Measurements from ENCODE around the gene PFDN6. TPM values are rescaled to one million over a fixed set of nuclear protein-coding genes. Genes with fewer than 3 reads are reported as not detected.

PFDN6 gene
- total RNA-seq, 2 experiments from 2014 or later: 78.5 to 90.9 TPM

- H3K27me3 Mint-ChIP-seq: no peaks in the 10 kb centered on the region
- H3K27ac Mint-ChIP-seq: peak overlapping the region; percentile 95
- H3K36me3 Mint-ChIP-seq: peaks cover 46% of the 10 kb centered on the region
- intact Hi-C loops (cut with micrococcal nuclease): loop anchor here (10.0 kb wide), 1 partner anchor 256 kb away; no protein-coding TSS in a partner anchor
- ChIA-PET CTCF (interaction anchor here (0.7 to 2.3 kb wide), 6 partner anchors 19 to 453 kb away, joined by 3 to 15 read pairs (median 6); partner anchors contain the start of genes B3GALT4 and CUTA), POLR2A (interaction anchor here (0.6 to 3.0 kb wide), 9 partner anchors 20 to 348 kb away, joined by 3 to 14 read pairs (median 4); partner anchors contain the start of genes RGL2, RPS18 and VPS52)
- peaks cover 73% of the 10 kb centered on the region for H3K4me1 Mint-ChIP-seq (ENCODE audit: low read depth)
- H3K4me3 Mint-ChIP-seq: peak overlapping the region; percentile 94
- no peak for DNase-seq
- no peaks in the 10 kb centered on the region for H3K9me3 Mint-ChIP-seq
These were observed 29.1 kb downstream of the PFDN6 start for GRCh38 chr6:33318426-33319073.

- Mint-ChIP-seq H3K27ac (peak overlapping the region; percentile 98), H3K9me3 (no peaks in the 10 kb centered on the region), H3K4me1 (ENCODE audit: low read depth) (peaks cover 78% of the 10 kb centered on the region), H3K27me3 (no peaks in the 10 kb centered on the region), H3K4me3 (no peak overlapping the region), H3K36me3 (peaks cover 43% of the 10 kb centered on the region)
- CTCF ChIA-PET: no interaction called here
- no peak for DNase-seq
- intact Hi-C loops (cut with micrococcal nuclease): loop anchor here (10.0 kb wide), 1 partner anchor 255 kb away; no protein-coding TSS in a partner anchor
- POLR2A ChIA-PET: no interaction called here
These were observed 30.5 kb downstream of the PFDN6 start for GRCh38 chr6:33319939-33320314.

GRCh38 chr6:33320315-33321181 is 31.1 kb downstream of the PFDN6 start:
- ChIA-PET POLR2A (no interaction called here), CTCF (interaction anchor here (1.1 to 1.5 kb wide), 3 partner anchors 21 to 43 kb away, joined by 3 to 5 read pairs (median 4); partner anchors contain the start of gene B3GALT4)
- peak overlapping the region; percentile 89 for H3K4me3 Mint-ChIP-seq
- H3K27me3 Mint-ChIP-seq: no peaks in the 10 kb centered on the region
- peaks cover 43% of the 10 kb centered on the region for H3K36me3 Mint-ChIP-seq
- H3K9me3 Mint-ChIP-seq: no peaks in the 10 kb centered on the region
- no peak for DNase-seq
- peak overlapping the region; percentile 98 for H3K27ac Mint-ChIP-seq
- peaks cover 72% of the 10 kb centered on the region for H3K4me1 Mint-ChIP-seq (ENCODE audit: low read depth)
- intact Hi-C loops (cut with micrococcal nuclease): no loop called here

GRCh38 chr6:33321227-33321626 is 31.8 kb downstream of the PFDN6 start:
- no peaks in the 10 kb centered on the region for H3K27me3 Mint-ChIP-seq
- no peaks in the 10 kb centered on the region for H3K9me3 Mint-ChIP-seq
- ChIA-PET CTCF (interaction anchor here (1.1 to 1.5 kb wide), 3 partner anchors 22 to 44 kb away, joined by 3 to 5 read pairs (median 4); partner anchors contain the start of gene B3GALT4), POLR2A (interaction anchor here (0.7 kb wide), 1 partner anchor 23 kb away, joined by 4 read pairs; no protein-coding TSS in a partner anchor)
- intact Hi-C loops (cut with micrococcal nuclease): no loop called here
- peak overlapping the region; percentile 98 for H3K27ac Mint-ChIP-seq
- H3K4me1 Mint-ChIP-seq (ENCODE audit: low read depth): peaks cover 65% of the 10 kb centered on the region
- peak overlapping the region; percentile 89 for H3K4me3 Mint-ChIP-seq
- DNase-seq: no peak
- peaks cover 43% of the 10 kb centered on the region for H3K36me3 Mint-ChIP-seq

- ChIA-PET CTCF (interaction anchor here (1.0 to 1.1 kb wide), 2 partner anchors 83 to 102 kb away, joined by 3 read pairs; no protein-coding TSS in a partner anchor), POLR2A (interaction anchor here (0.7 to 1.1 kb wide), 5 partner anchors 19 to 247 kb away, joined by 3 to 5 read pairs (median 4); partner anchors contain the start of genes RGL2 and ZBTB9)
- Mint-ChIP-seq H3K27ac (peak overlapping the region; percentile 98), H3K4me1 (ENCODE audit: low read depth) (peaks cover 47% of the 10 kb centered on the region), H3K36me3 (peaks cover 37% of the 10 kb centered on the region), H3K9me3 (no peaks in the 10 kb centered on the region), H3K4me3 (peak overlapping the region; percentile 89), H3K27me3 (no peaks in the 10 kb centered on the region)
- intact Hi-C loops (cut with micrococcal nuclease): loop anchor here (1.0 kb wide), 4 partner anchors 9 to 87 kb away; partner anchors contain the start of genes KIFC1, TAPBP and VPS52
- DNase-seq: no peak
These were observed 34.2 kb downstream of the PFDN6 start for GRCh38 chr6:33323623-33323948.

- peaks cover 41% of the 10 kb centered on the region for H3K4me1 Mint-ChIP-seq (ENCODE audit: low read depth)
These were observed 34.7 kb downstream of the PFDN6 start for GRCh38 chr6:33324125-33324524.

GRCh38 chr6:33329058-33329457 is 39.7 kb downstream of the PFDN6 start:
- no peaks in the 10 kb centered on the region for H3K36me3 Mint-ChIP-seq
- CTCF ChIA-PET: no interaction called here
- no peak overlapping the region for H3K4me3 Mint-ChIP-seq
- no peak for DNase-seq
- H3K9me3 Mint-ChIP-seq: no peaks in the 10 kb centered on the region
- intact Hi-C loops (cut with micrococcal nuclease): no loop called here
- H3K27ac Mint-ChIP-seq: no peak overlapping the region
- POLR2A ChIA-PET: interaction anchor here (0.6 kb wide), 1 partner anchor 1803 kb away, joined by 3 read pairs; no protein-coding TSS in a partner anchor
- H3K27me3 Mint-ChIP-seq: no peaks in the 10 kb centered on the region
- peaks cover 8% of the 10 kb centered on the region for H3K4me1 Mint-ChIP-seq (ENCODE audit: low read depth)

More at GRCh38 chr6:33324125-33324524, 34.7 kb downstream of the PFDN6 start:
- DNase-seq: no peak
- Mint-ChIP-seq H3K27me3 (no peaks in the 10 kb centered on the region), H3K4me3 (peak overlapping the region; percentile 89), H3K27ac (peak overlapping the region; percentile 98), H3K36me3 (peaks cover 31% of the 10 kb centered on the region), H3K9me3 (no peaks in the 10 kb centered on the region)
- intact Hi-C loops (cut with micrococcal nuclease): no loop called here
- CTCF ChIA-PET: interaction anchor here (1.1 kb wide), 1 partner anchor 101 kb away, joined by 3 read pairs; no protein-coding TSS in a partner anchor
- POLR2A ChIA-PET: interaction anchor here (0.9 to 1.1 kb wide), 4 partner anchors 18 to 246 kb away, joined by 3 to 5 read pairs (median 4); partner anchors contain the start of genes RGL2 and ZBTB9

GRCh38 chr6:33330736-33331135 is 41.3 kb downstream of the PFDN6 start:
- H3K4me3 Mint-ChIP-seq: no peak overlapping the region
- ChIA-PET POLR2A (no interaction called here), CTCF (no interaction called here)
- H3K36me3 Mint-ChIP-seq: no peaks in the 10 kb centered on the region
- H3K27me3 Mint-ChIP-seq: no peaks in the 10 kb centered on the region
- DNase-seq: no peak
- H3K9me3 Mint-ChIP-seq: no peaks in the 10 kb centered on the region
- peaks cover 6% of the 10 kb centered on the region for H3K4me1 Mint-ChIP-seq (ENCODE audit: low read depth)
- intact Hi-C loops (cut with micrococcal nuclease): no loop called here
- no peak overlapping the region for H3K27ac Mint-ChIP-seq

- Mint-ChIP-seq H3K9me3 (no peaks in the 10 kb centered on the region), H3K36me3 (no peaks in the 10 kb centered on the region), H3K4me1 (ENCODE audit: low read depth) (peaks cover 6% of the 10 kb centered on the region), H3K27ac (no peak overlapping the region), H3K4me3 (no peak overlapping the region), H3K27me3 (no peaks in the 10 kb centered on the region)
- CTCF ChIA-PET: interaction anchor here (1.3 kb wide), 1 partner anchor 34 kb away, joined by 3 read pairs; no protein-coding TSS in a partner anchor
- POLR2A ChIA-PET: interaction anchor here (0.7 kb wide), 1 partner anchor 34 kb away, joined by 3 read pairs; no protein-coding TSS in a partner anchor
- DNase-seq: no peak
- intact Hi-C loops (cut with micrococcal nuclease): no loop called here
These were observed 44.3 kb downstream of the PFDN6 start for GRCh38 chr6:33333666-33334065.

- no peaks in the 10 kb centered on the region for H3K36me3 Mint-ChIP-seq
- ChIA-PET POLR2A (no interaction called here), CTCF (interaction anchor here (0.8 to 2.0 kb wide), 2 partner anchors 9 to 1140 kb away, joined by 3 to 8 read pairs; no protein-coding TSS in a partner anchor)
- intact Hi-C loops (cut with micrococcal nuclease): no loop called here
- H3K27me3 Mint-ChIP-seq: no peaks in the 10 kb centered on the region
- peaks cover 6% of the 10 kb centered on the region for H3K4me1 Mint-ChIP-seq (ENCODE audit: low read depth)
- no peaks in the 10 kb centered on the region for H3K9me3 Mint-ChIP-seq
- DNase-seq: no peak
- H3K4me3 Mint-ChIP-seq: no peak overlapping the region
- H3K27ac Mint-ChIP-seq: no peak overlapping the region
These were observed 46.5 kb downstream of the PFDN6 start for GRCh38 chr6:33335916-33336315.

- H3K27ac Mint-ChIP-seq: no peak overlapping the region
- H3K36me3 Mint-ChIP-seq: no peaks in the 10 kb centered on the region
- peaks cover 6% of the 10 kb centered on the region for H3K4me1 Mint-ChIP-seq (ENCODE audit: low read depth)
- H3K27me3 Mint-ChIP-seq: no peaks in the 10 kb centered on the region
- ChIA-PET CTCF (interaction anchor here (0.8 to 2.0 kb wide), 2 partner anchors 9 to 1141 kb away, joined by 3 to 8 read pairs; no protein-coding TSS in a partner anchor), POLR2A (no interaction called here)
- DNase-seq: no peak
- no peaks in the 10 kb centered on the region for H3K9me3 Mint-ChIP-seq
- no peak overlapping the region for H3K4me3 Mint-ChIP-seq
- intact Hi-C loops (cut with micrococcal nuclease): no loop called here
These were observed 47.1 kb downstream of the PFDN6 start for GRCh38 chr6:33336495-33336894.

All from activated CD4-positive, alpha-beta memory T cell treated with anti-CD3 and anti-CD28 coated beads for 36 hours (primary cell).